Glomerular visceral epithelial cell (primary cell): Measurements from ENCODE around the gene PDGFRA.
"Not testable (repeated sequence)": the region's sequence is repeated elsewhere in the genome, so short reads cannot be mapped to it uniquely, and the experiment has no call there.

Experiments
- DNase-seq: peaks from one replicate; pipeline ENCODE4 v3.0.0-alpha.2; 2016; ENCODE audit errors: extremely low spot score

Gene PDGFRA

DNA sequence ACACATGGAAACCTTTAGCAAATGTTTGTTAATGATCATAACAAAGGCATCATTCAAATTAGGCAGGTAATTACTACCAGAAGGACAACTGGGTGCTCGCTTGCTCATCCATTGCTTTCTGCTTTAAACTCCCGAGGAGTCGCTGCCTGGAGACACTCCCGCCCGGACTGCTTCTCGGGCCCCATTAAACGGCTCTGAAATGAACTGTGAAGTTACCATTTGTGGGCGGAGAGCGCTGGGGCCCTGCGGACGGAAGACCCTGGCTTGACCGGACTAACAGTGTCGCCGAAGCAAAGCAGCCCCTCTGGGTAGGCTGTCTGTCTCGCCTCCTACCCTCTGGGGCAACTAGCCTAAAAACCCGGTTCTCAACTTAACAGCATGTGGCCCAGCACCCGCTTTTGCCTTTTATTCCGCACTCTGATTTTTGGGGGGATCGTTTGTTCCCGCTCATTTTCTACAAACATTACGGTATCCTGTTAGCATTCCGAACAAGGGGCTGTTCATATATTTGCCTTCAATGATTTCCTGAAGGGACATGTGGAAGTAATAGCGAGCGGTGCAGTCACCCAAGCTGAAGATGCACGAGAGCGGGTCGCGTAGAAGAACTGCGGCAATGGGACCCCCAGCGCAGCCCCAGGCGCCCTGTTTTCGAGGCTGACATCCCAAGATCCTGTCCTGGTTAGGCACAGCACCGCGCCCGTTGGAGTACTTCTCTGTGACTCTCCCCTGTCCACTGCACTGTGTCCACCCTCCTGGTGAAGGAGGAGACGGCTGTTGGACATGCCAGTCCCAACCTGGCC is 1.6 kb upstream of the PDGFRA start:
- peak; percentile 45 for DNase-seq

DNA sequence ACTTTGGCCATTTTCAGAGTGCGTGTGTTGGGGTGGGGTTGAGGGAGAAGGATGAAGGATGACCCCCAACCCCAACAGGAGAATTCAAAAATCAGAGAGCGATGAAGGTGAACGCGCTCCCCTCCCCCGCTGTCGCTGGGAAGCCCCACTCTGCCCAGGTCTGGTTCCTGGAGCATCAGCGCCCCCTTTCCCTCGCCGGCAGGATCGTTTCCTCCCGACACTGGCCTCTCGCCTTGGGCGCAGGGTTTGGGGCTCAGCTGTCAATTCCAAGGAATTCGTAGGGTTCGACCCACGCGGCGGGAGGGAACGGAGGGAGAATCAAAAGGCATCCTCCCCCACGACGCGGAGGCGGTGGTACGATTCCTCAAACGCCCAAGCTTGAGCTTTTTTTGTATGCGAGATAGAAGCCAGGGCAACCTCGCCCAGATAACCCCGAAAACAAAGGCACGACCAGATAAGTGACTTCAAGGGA is 1.0 kb upstream of the PDGFRA start:
- DNase-seq = peak; percentile 62

DNA sequence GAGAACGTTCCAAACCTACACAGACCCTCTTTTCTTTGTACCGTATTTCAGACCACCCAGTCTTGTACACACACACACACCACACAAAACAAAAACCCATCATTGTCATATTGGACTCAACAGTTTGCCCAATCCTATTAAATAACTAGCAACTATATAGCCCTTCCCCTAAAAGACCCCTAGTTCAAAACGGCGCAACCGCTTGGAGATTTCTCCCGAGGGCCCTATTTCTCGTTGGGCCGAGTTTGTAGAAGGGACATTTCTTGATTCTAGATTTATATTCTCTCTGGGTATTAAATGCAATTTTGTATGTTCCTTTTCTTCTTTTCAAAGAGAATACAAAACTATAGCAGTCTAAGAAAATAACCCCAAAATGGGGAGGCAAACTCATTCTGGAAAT is 547 bp upstream of the PDGFRA start:
- no peak for DNase-seq

DNA sequence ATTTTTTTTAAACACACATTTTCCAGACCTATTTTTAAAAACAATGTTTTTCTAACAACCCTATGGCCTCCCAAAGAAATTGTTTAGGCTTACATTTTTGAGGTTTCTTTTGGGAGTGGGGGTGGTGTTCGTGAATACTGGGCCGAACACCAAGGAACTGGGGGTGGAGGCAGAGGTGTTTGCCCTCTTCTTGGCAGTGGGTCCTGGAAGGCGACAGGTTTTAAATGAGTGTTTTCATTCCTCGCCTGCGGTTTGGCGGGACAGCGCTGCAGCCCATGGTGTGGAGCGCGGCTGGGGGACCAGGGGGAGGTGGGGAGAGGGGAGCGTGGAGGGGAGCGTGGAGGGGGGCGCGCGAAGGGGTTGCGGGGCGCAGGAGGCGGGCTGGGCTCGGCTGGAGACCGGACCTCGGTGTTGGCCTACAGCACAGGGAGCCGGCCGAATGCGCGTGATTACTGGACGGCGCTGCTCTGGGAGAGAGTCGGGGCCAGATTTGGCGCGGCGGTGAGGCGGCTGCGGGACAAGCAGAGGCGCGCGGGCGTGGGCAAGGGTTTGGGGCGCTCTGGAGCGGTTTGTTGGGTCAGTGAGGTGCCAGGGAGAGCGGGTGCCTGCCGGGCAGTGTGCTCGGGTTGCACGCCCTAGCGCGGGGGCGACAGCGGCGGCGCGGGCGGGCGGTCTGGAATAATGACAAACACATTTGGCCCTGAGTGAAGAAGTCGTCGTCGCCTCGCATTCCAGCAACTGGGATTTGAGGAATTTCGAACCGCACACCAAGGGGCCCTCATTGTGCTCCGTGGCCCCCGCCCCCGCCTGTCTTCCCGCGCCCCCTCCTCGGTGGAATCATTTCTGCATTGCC is 764 bp downstream of the PDGFRA start:
- no peak for DNase-seq

DNA sequence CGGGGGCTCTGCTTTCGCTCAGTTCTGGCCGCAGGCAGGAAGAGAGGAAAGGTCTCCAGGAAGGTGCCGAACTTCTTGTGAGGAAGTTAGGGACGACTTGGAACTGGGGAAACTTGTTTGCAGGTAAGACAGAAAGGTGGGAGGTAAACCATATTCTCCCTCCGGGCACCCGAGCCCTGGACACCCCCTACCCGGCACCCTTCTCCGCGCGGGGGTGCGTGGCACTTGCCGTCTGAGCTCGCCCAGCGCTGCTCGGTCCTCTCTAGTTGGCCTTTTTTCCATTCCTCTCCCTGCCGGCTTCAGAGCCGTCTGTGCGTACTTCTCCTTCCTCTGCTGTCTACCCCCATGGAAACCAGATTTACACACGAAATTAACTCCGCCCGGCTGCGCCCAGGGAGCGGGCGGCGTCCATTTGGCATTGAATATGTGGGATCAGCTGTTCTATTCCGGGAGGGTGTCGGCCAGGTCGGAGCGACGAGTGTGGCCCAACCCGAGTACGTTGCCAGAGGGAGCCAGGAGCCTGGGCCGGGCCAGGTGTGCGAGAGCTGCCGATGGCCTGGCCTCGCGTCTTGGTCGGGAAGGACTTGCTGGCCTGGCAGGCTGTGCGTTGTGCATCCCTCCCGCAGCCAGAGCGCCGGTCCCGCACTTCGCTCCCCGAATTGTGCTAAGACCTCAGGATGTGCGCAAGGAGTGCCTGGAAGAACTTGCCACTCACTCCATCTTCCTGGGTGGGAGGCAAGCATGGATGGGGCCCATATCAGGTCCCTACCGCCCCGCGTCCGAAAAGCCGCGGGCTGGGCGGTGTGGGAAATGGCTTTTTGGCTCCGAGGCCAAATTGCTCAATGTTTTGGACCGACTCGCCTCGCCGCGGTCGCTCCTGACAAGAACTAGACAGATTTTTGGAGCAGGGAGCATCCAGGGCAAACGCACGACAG is 1.7 kb downstream of the PDGFRA start:
- no peak for DNase-seq

DNA sequence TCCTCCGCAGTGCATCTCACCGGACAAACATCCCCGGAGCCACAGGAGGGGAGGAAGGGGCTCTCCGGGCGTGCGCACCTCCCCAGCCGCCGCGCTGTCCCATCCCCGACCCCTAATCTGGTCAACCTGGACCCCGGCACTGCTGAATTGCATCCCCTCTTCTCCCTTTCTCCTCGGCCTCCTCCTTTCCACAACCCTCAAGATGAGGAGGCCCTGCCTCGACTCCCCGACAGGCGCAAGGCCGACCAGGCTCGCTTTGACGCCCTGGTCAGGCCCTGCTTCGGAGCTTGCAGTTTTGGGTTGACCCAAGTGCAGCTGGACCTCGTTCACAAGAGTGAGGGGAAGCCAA is 2.3 kb downstream of the PDGFRA start:
- DNase-seq = no peak

DNA sequence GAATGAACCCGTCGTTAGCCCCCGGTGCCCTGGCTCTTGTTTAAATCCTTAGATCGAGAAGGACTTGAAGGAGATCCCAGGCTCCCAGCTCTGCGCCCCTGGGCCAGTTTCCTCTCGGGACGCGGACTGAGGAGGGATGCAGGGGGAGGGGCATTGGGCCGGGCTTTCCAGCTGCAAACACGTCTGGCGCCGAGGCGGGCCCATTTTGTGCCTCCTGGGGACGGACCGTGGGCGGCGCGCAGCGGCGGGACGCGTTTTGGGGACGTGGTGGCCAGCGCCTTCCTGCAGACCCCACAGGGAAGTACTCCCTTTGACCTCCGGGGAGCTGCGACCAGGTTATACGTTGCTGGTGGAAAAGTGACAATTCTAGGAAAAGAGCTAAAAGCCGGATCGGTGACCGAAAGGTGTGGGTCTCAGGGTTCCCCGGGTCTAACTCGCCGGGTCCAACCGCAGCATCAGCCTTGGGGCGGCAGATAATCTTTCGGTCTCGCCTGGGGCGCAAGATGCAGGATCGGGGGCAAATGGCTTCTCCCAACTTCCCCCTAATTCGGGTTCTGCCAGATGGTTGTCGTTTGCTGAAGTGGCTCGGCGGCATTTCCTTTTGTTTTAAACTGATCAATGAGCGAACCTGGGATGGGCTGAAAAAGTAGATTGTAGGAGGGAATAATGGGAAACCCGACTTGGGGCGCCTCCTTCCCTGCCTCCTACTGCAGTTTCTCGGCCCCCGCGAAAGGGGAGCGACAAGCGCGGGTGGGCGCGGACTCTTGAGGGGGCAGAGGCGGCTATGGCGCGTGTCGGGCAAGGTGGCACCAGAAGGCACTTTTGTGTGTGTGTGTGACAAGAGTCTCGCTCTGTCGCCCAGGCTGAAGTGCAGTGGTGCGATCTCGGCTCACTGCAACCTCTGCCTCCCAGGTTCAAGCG is 2.9 kb downstream of the PDGFRA start:
- DNase-seq = no peak

DNA sequence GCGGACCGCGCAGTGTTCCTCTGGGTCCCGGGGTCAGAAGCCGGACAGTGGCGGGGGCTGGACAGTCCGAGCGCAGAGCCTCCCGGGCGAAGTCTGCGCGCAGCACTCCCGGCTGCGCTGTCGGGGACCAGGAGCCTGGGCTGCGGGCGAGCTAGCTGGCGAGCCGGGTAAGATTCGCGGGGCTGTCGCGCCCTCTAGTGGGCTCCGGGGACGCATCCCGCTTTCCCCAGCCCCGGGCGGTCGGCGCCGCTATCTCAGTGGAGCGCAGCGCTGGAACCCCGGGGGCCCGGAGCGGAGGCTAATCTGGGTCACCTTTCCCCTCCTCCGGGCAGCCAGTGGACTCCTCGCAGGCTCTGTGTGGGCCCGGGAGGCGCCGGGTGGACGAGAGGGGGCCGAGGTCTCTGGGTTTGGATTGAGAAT is 4.2 kb downstream of the PDGFRA start:
- DNase-seq = peak; percentile 84

DNA sequence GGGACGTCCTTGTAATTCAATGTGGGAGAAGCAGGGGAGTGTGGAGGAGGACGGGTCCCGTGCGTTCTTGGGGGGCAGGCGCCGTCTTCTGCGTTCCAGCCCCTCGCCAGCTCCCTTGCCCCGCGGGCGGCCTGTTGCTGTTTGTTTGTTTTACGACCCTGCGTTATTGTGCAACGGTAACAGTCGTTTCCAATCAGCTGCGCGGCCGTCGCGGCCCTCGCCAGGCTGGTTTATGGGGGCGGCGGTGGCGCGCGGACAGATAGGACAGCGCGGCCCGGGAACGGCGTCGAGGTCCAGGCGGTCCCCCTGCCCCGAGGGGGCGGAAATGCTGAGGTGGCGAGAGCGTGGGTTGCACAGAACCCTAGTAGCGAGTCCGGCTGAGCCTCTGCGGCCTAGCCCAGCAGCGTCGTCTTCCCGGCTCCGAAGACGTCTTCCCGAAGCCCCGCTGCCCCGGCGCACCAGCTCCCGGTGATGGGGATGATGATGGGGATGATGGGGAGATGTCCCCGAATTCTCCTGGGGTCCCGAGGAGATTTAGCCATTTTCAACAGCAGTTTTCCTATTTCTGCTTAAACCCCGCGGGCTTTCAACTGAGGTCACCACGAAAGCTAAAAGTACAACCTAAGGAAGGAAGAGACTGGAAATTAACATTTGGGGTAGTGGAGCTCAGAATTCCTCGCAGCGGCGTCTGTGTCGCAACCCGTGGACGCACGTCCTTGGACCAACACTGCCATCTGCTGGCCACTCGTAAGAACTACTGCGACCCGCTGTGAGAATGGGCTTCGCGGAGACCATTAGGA is 4.8 kb downstream of the PDGFRA start:
- DNase-seq = peak; percentile 74

DNA sequence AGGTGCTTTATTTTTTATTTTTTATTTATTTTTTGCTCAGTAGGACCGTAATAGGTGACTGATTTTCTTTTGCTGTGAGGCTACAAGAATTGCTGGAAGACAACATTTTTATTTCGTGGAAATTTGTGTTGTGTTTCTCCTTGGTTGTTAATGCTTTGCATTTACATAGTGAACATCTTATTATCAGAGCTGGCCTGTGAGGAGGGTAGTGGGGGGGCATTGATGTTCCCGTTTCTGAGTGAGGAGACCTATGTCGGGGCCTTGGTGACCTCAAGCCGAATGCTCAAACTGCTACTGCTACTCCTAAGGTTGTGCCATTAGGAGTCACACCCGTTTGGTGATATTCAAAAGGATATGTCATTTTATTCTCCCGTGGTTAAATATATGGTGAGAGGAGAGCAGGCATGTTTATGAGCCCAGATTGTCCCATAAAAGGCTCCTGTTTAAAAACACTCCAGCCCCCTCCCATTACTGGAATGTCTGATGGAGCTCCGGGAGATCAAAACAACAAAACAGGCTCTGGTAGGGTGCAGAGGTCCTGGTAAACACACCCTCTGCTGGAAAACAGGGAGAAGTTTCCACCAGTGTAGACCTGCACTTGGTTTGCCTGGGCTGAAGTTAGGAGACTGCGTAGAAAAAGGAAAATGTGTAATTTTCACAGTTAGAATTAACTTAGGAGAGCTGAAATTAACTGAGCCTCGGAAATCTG is 5.6 kb downstream of the PDGFRA start:
- no peak for DNase-seq

DNA sequence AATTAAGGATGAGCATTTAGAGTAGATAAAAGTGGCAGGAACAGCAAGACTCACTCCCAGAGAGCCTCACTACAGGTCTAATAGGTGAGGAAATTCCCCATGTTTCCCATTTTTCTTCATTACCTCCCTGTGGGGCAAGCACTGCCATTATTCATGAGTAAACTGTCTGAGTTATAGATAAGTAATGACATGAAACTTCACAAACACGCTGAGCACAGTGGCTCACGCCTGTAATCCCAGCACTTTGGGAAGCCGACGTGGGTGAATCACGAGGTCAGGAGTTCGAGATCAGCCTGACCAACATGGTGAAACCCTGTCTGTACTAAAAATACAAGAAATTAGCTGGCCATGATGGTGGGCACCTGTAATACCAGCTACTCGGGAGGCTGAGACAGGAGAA is 7.2 kb downstream of the PDGFRA start:
- DNase-seq = not testable (repeated sequence)

DNA sequence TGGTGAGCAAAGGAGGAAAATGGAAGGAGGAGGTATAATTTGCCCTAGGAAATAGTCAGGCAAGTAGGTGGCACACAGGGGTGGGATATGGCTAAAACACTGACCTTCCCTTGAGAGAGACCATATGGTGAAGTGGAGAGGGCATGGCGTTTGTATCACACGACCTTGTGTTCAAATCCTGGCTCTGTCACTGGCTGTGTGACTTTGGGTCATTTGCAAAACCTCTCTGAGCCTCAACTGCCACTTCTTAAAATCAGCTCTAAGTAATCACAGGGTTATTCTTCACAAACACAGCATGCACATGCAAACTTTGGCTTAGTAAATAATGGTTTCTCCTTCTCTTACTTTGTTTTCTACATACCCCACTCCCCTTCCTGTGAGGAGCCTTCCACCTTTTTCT is 8.7 kb downstream of the PDGFRA start:
- DNase-seq = no peak

DNA sequence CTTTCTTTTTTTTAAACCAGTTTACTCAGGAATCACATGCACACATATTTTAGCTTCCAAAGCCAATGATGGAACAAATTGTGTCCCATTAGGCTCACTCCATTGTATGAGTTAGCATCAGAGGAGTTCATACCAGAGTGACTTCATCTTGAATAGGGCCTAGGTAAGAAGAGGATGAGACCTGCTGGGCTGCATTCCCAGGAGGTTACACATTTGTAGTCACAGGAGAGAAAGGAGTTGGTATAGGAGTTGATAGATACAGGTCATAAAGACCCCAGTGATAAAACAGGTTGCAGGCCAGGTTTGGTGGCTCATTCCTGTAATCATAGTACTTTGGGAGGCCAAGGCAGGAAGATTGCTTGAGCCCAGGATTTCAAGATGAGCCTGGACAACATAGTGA is 9.3 kb downstream of the PDGFRA start:
- DNase-seq = no peak

DNA sequence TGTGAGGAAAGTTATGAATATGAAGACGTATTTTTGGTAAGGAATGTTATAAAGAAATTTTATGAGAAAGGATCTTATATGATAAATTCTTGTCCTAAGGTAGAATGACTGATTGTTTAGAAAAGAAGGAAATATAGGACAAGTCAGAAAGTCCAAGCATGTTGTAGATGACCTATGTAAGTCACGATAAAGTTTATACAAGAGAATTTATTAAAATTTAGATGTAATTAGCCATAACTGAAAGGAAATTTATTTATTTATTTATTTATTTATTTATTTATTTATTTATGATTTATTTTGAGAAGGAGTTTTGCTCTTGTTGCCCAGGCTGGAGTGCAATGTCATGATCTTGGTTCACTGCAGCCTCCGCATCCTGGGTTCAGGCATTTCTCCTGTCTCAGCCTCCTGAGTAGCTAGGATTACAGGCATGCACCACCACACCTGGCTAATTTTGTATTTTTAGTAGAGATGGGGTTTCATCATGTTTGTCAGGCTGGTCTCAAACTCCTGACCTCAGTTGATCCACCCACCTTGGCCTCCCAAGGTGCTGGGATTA is 12.3 kb downstream of the PDGFRA start:
- DNase-seq = not testable (repeated sequence)

DNA sequence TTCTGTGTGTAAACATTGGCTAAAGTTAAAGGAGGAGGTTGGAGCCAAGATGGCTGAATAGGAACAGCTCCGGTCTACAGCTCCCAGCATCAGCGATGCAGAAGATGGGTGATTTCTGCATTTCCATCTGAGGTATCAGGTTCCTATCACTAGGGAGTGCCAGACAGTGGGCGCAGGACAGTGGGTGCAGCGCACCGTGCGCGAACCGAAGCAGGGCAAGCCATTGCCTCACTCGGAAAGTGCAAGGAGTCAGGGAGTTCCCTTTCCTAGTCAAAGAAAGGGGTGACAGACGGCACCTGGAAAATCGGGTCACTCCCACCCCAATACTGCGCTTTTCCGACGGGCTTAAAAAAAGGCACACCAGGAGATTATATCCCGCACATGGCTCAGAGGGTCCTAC is 14.4 kb downstream of the PDGFRA start:
- DNase-seq = not testable (repeated sequence)

DNA sequence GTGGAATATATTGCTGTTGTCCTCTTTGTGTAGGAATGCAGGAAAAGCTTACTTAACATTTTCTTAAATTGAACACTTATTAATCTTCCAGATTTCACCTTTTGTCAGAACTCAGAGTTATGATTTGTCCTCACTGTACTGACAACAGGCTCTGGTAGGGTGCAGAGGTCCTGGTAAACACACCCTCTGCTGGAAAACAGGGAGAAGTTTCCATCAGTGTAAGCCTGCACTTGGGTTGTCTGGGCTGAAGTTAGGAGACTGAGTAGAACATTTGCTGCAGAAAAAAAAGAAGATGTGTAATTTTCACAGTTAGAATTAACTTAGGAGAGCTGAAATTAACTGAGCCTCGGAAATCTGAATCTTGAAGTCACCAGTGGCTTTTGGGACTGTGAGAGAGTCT is 23.2 kb downstream of the PDGFRA start:
- DNase-seq = not testable (repeated sequence)

DNA sequence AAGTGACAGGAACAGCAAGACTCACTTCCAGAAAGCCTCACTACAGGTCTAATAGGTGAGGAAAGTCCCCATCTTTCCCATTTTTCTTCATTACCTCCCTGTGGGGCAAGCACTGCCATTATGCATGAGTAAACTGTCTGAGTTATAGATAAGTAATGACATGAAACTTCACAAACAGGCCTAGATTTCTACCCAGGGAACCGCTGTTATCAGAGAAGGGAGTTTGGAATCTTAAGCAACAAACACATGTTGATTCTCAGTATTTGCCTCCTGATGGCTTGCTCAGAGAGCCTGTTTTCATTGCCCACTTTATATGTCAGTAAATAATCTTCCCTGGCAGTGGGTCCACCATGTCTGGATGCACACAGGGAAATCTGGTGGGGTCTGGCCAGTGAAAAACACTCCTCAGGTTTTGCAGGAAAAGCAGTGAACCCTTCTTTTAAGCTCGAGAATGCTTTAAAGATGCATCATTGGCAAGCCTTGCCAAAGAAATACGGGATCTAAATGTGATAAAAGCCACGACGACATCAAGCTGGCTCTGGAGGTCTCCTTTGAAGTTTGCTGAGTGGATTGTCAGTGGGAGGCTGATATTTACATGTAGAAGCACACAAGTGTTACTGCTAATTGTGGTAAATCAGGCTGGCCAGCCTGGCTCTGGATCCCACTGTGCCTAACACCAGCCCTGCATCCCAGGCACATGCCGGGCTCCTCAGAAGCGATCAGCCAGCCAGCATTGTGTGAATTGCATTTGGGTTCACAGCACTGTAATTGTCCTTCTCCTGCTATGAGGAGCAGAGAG is 25.2 kb downstream of the PDGFRA start:
- DNase-seq = no peak

DNA sequence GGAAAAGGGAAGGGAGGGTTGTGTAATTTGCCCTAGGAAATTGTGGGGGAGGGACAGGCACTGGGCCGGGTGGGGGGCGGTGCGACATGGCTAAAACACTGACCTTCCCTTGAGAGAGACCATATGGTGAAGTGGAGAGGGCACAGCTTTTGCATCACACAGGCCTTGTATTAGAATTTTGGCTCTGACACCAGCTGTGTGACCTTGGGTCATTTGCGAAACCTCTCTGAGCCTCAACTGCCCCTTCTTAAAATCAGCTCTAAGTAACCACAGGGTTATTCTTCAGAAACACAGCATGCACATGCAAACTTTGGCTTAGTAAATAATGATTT is 25.8 kb downstream of the PDGFRA start:
- DNase-seq = no peak
